HFFc6 (cell line): ENCODE measurements around the gene TPPP3. TPM values are rescaled to one million over a fixed set of nuclear protein-coding genes. Genes with fewer than 3 reads are reported as not detected.

ENCODE experiments used
- DNase-seq: peaks from one replicate; pipeline ENCODE4 v3.0.0-alpha.2; 2018
- H3K27ac Mint-ChIP-seq: 2 replicates; pipeline ENCODE4 v1.8.0; 2020; ENCODE audit warnings: mild to moderate bottlenecking, mixed read lengths
- H3K27me3 Mint-ChIP-seq: 2 replicates; pipeline ENCODE4 v1.8.0; 2021; ENCODE audit warnings: mild to moderate bottlenecking, moderate library complexity, mixed read lengths; ENCODE audit not compliant: insufficient read depth
- H3K36me3 Mint-ChIP-seq: 2 replicates; pipeline ENCODE4 v1.8.0; 2021; ENCODE audit warnings: low read depth, mixed read lengths
- H3K4me1 Mint-ChIP-seq: 2 replicates; pipeline ENCODE4 v1.8.0; 2020; ENCODE audit warnings: low read depth, mixed read lengths
- H3K4me3 Mint-ChIP-seq: 2 replicates; pipeline ENCODE4 v1.8.0; 2020; ENCODE audit warnings: mild to moderate bottlenecking, moderate library complexity, mixed read lengths
- H3K9me3 Mint-ChIP-seq: 2 replicates; pipeline ENCODE4 v1.8.0; 2020; ENCODE audit warnings: mild to moderate bottlenecking, mixed read lengths
- CTCF ChIP-seq: fragments of 200-600 bp; sonication (generic); IDR thresholded peaks from 2 replicates; pipeline ENCODE4 v1.5.0; 2021; ENCODE audit warnings: antibody characterized with exemption, mild to moderate bottlenecking
- total RNA-seq, 6 experiments: library from RNA; stranded (reverse); fragmentation: NEBNext Ultra II Directional; extraction: Animal tissue kit (Norgen Biotek cat#: 25700); gene quantifications; 2 replicates in 1 of 6; 3 replicates in 5 of 6; pipeline ENCODE4 v1.2.3, GENCODE V29; 2021

TPPP3 gene
- total RNA-seq, 6 experiments from 2014 or later, result 0.21 to 0.28 TPM; not detected in 4

GRCh38 chr16:67407176-67407787 lies 14.0 kb upstream of the TPPP3 start:
- Mint-ChIP-seq H3K27ac (peak overlapping the region; percentile 95), H3K27me3 (peaks cover under 1% of the 10 kb centered on the region; the same call in 1 of the 2 replicates), H3K4me1 (peaks cover 35% of the 10 kb centered on the region), H3K4me3 (peak overlapping the region; percentile 24; the same call in 1 of the 2 replicates), H3K9me3 (no peaks in the 10 kb centered on the region), H3K36me3 (no peaks in the 10 kb centered on the region)
- DNase-seq, result no peak
- TF ChIP-seq CTCF, result no peak

GRCh38 chr16:67406111-67406971 lies 13.0 kb upstream of the TPPP3 start:
- H3K4me3 Mint-ChIP-seq, result peak overlapping the region; percentile 53
- no peaks in the 10 kb centered on the region for H3K36me3 Mint-ChIP-seq
- peak overlapping the region; percentile 95 for H3K27ac Mint-ChIP-seq
- no peaks in the 10 kb centered on the region for H3K9me3 Mint-ChIP-seq
- peaks cover 35% of the 10 kb centered on the region for H3K4me1 Mint-ChIP-seq
- peak; percentile 83 for DNase-seq
- TF ChIP-seq CTCF, result no peak
- peaks cover 9% of the 10 kb centered on the region for H3K27me3 Mint-ChIP-seq

- H3K36me3 Mint-ChIP-seq, result no peaks in the 10 kb centered on the region
- no peak for DNase-seq
- H3K9me3 Mint-ChIP-seq, result no peaks in the 10 kb centered on the region
- H3K4me3 Mint-ChIP-seq, result no peak overlapping the region
- TF ChIP-seq CTCF, result no peak
- peaks cover 14% of the 10 kb centered on the region for H3K27me3 Mint-ChIP-seq
- peaks cover 35% of the 10 kb centered on the region for H3K4me1 Mint-ChIP-seq
- H3K27ac Mint-ChIP-seq, result no peak overlapping the region
Observed at GRCh38 chr16:67405336-67405735, 12.0 kb upstream of the TPPP3 start.

GRCh38 chr16:67404740-67405226 lies 11.5 kb upstream of the TPPP3 start:
- Mint-ChIP-seq H3K4me1 (peaks cover 35% of the 10 kb centered on the region), H3K9me3 (no peaks in the 10 kb centered on the region), H3K27me3 (peaks cover 14% of the 10 kb centered on the region), H3K4me3 (no peak overlapping the region), H3K36me3 (no peaks in the 10 kb centered on the region), H3K27ac (no peak overlapping the region)
- no peak for TF ChIP-seq CTCF
- no peak for DNase-seq

- Mint-ChIP-seq H3K36me3 (no peaks in the 10 kb centered on the region), H3K27me3 (peaks cover 14% of the 10 kb centered on the region), H3K27ac (no peak overlapping the region), H3K4me1 (peaks cover 35% of the 10 kb centered on the region), H3K4me3 (no peak overlapping the region), H3K9me3 (no peaks in the 10 kb centered on the region)
- DNase-seq, result no peak
- no peak for TF ChIP-seq CTCF
Observed at GRCh38 chr16:67403976-67404555, 10.8 kb upstream of the TPPP3 start.
